Esophagus squamous epithelium (tissue), 4 donors: ENCODE results near the gene PTPN6.

ENCODE experiments used
- POLR2A ChIP-seq, 4 donors: fragments of 450-650 bp; IDR thresholded peaks; one replicate each; pipeline ENCODE4 v1.6.1; 2017; ENCODE audit warnings: antibody characterized with exemption in 4 of 4, mild to moderate bottlenecking in 4 of 4, moderate library complexity in 3 of 4
- TF ChIP-seq, protein P1 (sequence below), 6 experiments: fragments of 450-650 bp in 4 of 6; fragments of 200-600 bp in 2 of 6; sonication (generic) in 2 of 6; IDR thresholded peaks; one replicate each; pipeline ENCODE4 v1.5.1; 2016 to 2019; ENCODE audit warnings: antibody characterized with exemption in 6 of 6, mild to moderate bottlenecking in 4 of 6, moderate library complexity in 4 of 6

DNA sequence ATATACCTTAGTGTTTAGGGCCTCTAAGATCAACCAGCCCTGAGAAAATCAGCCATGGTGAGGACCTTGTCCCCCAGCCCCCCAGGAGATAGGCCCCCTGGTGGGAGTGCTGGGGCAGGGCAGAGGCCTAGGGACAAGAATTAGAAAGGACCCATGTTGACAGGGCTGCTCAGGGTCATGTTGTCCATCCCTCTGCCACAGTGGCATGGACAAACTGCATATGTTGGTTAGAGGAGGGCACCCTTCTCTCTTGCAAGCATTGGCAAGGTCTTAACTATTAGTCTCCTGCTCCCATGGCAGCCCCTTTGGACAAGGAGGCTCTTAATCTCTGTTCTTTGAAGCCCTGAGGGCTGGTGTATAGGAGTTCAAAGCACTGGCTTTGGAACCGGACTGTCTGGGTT is 755 bp upstream of the PTPN6 start:
- TF ChIP-seq POLR2A (IDR thresholded peaks at IDR 0.05), result no peak
- TF ChIP-seq, protein P1, sequence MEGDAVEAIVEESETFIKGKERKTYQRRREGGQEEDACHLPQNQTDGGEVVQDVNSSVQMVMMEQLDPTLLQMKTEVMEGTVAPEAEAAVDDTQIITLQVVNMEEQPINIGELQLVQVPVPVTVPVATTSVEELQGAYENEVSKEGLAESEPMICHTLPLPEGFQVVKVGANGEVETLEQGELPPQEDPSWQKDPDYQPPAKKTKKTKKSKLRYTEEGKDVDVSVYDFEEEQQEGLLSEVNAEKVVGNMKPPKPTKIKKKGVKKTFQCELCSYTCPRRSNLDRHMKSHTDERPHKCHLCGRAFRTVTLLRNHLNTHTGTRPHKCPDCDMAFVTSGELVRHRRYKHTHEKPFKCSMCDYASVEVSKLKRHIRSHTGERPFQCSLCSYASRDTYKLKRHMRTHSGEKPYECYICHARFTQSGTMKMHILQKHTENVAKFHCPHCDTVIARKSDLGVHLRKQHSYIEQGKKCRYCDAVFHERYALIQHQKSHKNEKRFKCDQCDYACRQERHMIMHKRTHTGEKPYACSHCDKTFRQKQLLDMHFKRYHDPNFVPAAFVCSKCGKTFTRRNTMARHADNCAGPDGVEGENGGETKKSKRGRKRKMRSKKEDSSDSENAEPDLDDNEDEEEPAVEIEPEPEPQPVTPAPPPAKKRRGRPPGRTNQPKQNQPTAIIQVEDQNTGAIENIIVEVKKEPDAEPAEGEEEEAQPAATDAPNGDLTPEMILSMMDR (IDR thresholded peaks at IDR 0.05), result peak in 3 of 6 experiments; percentile 6 to 20 (median 14)
